Type B pancreatic cell (in vitro differentiated cells): ENCODE measurements around the gene RTN4RL1. TPM values are rescaled to one million over a fixed set of nuclear protein-coding genes. Genes with fewer than 3 reads are reported as not detected.

ENCODE experiments used
- DNase-seq: peaks from one replicate; pipeline ENCODE4 v3.0.0; 2021; ENCODE audit warnings: mixed read lengths; ENCODE audit not compliant: unreplicated experiment; ENCODE audit errors: extremely low spot score
- H3K27ac Mint-ChIP-seq: 2 replicates; pipeline ENCODE4 v1.8.0; 2021; ENCODE audit warnings: mild to moderate bottlenecking, mixed read lengths
- H3K27me3 Mint-ChIP-seq: 2 replicates; pipeline ENCODE4 v1.8.0; 2021; ENCODE audit warnings: mixed read lengths
- H3K36me3 Mint-ChIP-seq: 2 replicates; pipeline ENCODE4 v1.8.0; 2021; ENCODE audit warnings: mixed read lengths
- H3K4me1 Mint-ChIP-seq: one replicate; pipeline ENCODE4 v1.8.0; 2021; ENCODE audit warnings: mixed read lengths; ENCODE audit not compliant: unreplicated experiment
- H3K4me3 Mint-ChIP-seq: 2 replicates; pipeline ENCODE4 v1.8.0; 2021; ENCODE audit warnings: mild to moderate bottlenecking, mixed read lengths
- H3K9me3 Mint-ChIP-seq: 2 replicates; pipeline ENCODE4 v1.8.0; 2021; ENCODE audit warnings: mixed read lengths
- total RNA-seq: library from RNA; stranded (reverse); gene quantifications from 2 replicates; pipeline ENCODE4 v1.2.1, GENCODE V29; 2021; ENCODE audit warnings: low replicate concordance
- TF ChIP-seq, protein P1 (sequence below): fragments of 200-600 bp; sonication (generic); conservative IDR thresholded peaks from 2 replicates; pipeline ENCODE4 v1.5.0; 2021; ENCODE audit warnings: antibody characterized with exemption, mild to moderate bottlenecking

The RTN4RL1 gene
- total RNA-seq, 1 donor from 2014 or later, result 1.7 TPM

DNA sequence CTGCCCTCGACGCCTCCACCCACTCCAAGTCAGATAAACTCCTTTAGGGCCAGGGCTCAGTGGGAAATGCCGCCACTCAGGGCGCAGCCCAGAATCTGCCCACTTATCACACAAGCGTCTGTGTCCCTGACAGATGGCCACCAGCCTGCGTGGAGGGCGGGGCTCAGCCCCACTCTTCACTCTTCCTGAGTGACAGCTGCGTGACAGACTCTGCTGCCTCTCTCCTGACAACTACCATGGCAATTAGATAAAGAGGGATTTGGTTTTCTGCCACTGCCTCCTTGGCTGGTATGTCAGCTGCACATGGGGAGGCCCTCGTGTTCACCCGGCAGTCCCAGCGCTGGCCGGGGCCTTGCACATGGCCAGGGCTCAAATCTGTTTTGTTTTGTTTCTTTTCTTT is 96.2 kb downstream of the RTN4RL1 start:
- no peak for DNase-seq
- no peaks in the 10 kb centered on the region for H3K36me3 Mint-ChIP-seq
- no peak overlapping the region for H3K27ac Mint-ChIP-seq
- no peak overlapping the region for H3K4me3 Mint-ChIP-seq
- H3K27me3 Mint-ChIP-seq, result no peaks in the 10 kb centered on the region
- H3K9me3 Mint-ChIP-seq, result no peaks in the 10 kb centered on the region
- peaks cover 14% of the 10 kb centered on the region for H3K4me1 Mint-ChIP-seq
- TF ChIP-seq, protein P1, sequence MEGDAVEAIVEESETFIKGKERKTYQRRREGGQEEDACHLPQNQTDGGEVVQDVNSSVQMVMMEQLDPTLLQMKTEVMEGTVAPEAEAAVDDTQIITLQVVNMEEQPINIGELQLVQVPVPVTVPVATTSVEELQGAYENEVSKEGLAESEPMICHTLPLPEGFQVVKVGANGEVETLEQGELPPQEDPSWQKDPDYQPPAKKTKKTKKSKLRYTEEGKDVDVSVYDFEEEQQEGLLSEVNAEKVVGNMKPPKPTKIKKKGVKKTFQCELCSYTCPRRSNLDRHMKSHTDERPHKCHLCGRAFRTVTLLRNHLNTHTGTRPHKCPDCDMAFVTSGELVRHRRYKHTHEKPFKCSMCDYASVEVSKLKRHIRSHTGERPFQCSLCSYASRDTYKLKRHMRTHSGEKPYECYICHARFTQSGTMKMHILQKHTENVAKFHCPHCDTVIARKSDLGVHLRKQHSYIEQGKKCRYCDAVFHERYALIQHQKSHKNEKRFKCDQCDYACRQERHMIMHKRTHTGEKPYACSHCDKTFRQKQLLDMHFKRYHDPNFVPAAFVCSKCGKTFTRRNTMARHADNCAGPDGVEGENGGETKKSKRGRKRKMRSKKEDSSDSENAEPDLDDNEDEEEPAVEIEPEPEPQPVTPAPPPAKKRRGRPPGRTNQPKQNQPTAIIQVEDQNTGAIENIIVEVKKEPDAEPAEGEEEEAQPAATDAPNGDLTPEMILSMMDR, result no peak

DNA sequence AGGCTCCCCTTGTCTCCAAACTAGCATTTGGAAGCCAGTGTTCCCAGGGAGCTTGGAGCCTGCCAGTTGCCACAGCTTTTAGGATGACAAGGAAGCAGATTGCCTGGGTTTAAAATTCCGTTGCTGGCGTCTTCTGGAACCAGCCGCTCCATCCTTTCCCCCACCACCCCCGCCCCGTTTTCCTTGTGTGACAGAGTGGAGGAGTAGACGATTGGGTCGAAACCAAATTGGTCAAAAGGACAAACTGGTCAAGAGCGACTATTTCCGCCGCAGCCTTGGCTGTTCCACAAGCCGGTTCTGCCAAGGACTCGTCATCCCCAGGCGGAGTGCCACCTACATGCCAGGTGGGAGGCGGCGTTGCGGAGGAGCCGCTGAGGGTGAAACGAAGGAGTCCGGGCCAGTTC is 104.2 kb downstream of the RTN4RL1 start:
- Mint-ChIP-seq H3K9me3 (no peaks in the 10 kb centered on the region), H3K4me1 (peaks cover 15% of the 10 kb centered on the region), H3K27ac (no peak overlapping the region), H3K4me3 (no peak overlapping the region), H3K36me3 (no peaks in the 10 kb centered on the region), H3K27me3 (peaks cover 10% of the 10 kb centered on the region)
- DNase-seq, result no peak
- TF ChIP-seq, protein P1, result no peak

DNA sequence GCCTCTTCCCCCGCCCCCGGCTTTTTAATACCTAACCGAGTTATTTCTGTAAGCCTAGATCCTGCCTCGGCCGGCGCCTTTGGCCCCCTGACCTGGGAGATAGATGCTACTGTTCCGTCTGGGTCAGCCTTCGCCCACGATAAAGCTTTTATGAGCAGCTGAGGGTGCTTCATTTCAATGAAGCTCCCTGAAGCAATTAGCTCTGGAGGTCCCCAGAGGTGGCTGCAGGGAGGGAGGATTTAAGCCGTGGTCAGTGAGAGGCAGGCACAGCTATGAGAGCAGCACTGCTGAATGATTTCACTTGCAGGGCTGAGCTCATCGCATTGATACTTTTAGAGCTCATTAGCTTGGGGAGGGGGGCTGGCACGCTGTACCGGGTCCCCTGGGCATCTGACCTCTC is 105.9 kb downstream of the RTN4RL1 start:
- TF ChIP-seq, protein P1, result no peak
- DNase-seq, result no peak
- Mint-ChIP-seq H3K36me3 (no peaks in the 10 kb centered on the region), H3K4me3 (no peak overlapping the region), H3K27ac (no peak overlapping the region), H3K27me3 (peaks cover 18% of the 10 kb centered on the region), H3K9me3 (no peaks in the 10 kb centered on the region), H3K4me1 (peaks cover 16% of the 10 kb centered on the region)

DNA sequence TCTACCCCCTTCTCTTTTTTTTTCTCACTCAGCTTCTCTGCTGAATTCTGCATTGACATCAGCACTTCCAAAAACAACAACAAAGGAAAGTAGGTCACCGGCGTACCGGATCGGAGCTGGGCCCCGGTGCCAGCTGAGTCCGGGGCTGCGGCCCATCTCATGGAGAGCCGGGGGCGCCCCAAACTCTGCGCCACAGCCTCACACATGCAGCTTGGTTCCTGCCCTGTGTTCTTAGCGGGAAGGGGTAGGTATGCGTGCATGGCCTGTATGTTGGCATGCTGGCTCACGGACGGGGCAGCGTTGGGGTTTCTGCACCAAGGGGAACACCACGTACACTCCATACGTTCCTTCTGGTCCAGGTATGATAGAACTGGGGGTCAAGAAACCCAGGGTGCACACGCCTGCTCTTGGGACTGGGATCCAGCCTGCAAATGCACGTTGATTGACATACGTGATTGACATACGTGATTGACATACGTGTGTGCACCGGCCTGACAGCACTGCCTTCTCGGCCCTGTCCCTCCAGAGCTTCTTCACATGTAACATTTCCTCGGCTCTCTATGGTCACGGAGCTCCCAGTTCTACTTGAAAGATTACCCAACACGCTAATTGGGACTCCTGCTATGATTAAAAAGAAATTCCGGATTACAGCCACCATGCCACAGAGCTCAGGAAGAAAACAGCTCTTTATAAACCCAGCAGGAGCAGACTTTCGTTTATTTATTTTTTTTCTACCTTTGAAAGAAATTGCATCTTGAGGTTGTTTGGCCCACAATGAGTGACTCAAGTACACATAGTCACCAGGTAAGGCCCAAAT is 106.6 kb downstream of the RTN4RL1 start:
- peaks cover 18% of the 10 kb centered on the region for H3K27me3 Mint-ChIP-seq
- H3K27ac Mint-ChIP-seq, result no peak overlapping the region
- TF ChIP-seq, protein P1, result no peak
- H3K9me3 Mint-ChIP-seq, result no peaks in the 10 kb centered on the region
- peaks cover 16% of the 10 kb centered on the region for H3K4me1 Mint-ChIP-seq
- H3K4me3 Mint-ChIP-seq, result no peak overlapping the region
- no peak for DNase-seq
- H3K36me3 Mint-ChIP-seq, result no peaks in the 10 kb centered on the region

DNA sequence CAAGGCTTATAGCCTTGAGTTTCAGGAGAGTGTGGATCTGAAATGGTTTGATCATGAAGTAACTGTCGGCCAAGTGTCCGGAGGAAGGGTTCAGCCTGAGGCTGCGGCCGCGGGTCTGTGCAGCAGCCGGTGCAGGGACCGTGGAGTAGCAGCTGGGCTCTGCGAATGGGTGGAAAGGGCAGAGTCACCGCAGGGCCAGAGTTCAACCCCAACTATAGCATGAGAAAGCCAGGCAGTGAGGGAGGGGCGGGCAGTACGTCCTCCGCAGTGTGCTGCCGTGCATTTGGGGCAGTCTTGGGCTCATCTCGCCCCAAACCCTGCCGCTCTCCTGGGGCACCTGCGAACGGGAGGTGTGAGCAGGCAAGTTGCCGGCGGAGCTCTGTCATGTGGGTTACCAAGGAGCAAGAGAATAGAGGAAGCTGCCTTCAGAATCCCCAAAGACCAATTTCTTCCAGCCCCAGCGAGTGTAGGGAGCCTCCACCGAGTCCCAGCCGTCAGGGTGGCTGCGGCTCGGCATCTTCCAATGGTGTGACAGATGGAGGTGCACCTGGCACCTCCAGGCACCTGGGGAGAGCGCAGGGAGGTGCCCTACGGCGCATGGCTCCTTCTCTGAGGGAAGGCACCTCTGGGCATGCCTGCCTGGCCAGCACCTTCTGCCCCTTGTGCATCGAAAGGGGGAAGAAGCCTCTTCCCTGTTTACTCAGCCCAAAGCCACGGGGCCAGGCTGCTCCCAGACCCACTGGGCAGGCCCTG is 108.0 kb downstream of the RTN4RL1 start:
- Mint-ChIP-seq H3K27ac (no peak overlapping the region), H3K27me3 (peaks cover 29% of the 10 kb centered on the region), H3K9me3 (no peaks in the 10 kb centered on the region), H3K36me3 (no peaks in the 10 kb centered on the region), H3K4me3 (no peak overlapping the region), H3K4me1 (peaks cover 16% of the 10 kb centered on the region)
- TF ChIP-seq, protein P1, result no peak
- DNase-seq, result no peak
